NCI-H2196 treated with DMSO at 0.1 percent for 48 hours (cell line): ENCODE results near the gene ANGPTL7.

Source experiments
- DNase-seq: peaks from one replicate; lab custom pipeline; 2025; ENCODE audit not compliant: unreplicated experiment; lab: John Stamatoyannopoulos, UW

The ANGPTL7 gene

DNA sequence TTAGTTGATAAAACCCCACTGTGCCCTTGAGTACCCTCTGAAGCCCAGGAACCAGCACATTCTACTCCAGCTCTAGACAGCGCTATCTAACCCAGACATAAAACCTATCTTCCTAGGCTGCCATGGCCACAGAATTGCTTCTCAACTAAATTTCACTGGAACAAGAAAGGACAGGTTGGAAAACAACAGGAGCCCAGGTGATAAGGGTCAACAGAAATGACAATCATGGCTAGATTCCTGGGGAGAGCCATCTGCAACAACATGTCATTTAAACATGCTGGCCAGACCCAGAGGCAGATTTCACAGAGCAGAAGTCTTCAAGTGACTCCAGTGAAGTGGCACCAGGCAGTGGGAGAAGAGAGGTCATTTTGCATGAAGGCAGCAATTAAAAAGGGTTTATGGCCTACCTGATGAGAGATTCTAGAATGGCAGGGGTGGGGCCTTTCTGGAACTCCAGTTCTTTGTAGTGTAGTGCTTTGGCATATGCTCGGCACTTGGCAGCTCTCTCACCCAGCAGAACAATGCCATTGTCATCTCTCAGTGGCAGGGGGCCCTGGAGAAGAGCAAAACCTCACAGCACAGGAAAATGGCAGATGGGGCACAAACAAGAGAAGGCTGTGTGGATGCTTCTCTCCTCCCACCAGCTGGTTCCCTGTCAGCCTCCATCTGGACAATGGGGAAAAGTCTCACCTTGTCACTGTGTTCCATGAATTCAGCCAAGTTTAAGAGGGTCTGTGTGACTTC lies 9.9 kb downstream of the ANGPTL7 start:
- no peak for DNase-seq

DNA sequence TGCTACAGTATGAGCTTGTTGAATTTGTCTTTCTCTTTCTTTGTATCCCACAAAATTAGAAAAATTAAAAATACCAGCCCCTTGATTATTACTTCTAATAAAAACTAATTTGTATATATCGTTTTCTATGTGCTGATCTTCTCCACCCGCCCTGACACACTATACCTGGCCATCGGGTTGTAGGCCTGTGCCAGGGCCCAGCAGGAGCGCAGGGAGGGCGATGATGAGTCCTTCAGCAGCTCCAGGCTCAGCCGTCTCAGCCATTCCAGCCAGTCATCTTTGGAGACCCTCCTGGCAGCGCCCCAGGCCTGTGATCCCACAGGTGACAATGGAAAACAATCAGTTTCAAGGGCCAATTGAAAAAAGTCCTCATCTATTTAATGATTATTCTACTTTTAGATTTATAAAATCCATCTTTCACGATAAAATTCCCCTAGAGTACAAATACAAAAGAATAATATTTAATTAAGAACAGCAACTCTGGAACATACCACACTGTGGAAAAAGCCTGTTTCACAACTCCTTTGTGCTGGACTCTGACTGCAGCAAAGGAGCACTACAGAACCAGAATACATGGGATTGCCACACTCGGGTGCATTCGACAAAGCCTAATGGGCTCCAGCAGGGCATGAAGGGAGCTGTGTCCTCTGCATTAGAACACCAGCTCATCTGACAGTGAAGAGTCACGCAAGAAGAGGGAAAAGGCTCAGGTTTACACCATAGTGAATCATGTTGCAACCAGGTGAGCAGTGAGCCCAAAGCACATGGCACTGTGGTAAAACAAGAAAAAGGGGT lies 15.4 kb downstream of the ANGPTL7 start:
- DNase-seq: no peak

DNA sequence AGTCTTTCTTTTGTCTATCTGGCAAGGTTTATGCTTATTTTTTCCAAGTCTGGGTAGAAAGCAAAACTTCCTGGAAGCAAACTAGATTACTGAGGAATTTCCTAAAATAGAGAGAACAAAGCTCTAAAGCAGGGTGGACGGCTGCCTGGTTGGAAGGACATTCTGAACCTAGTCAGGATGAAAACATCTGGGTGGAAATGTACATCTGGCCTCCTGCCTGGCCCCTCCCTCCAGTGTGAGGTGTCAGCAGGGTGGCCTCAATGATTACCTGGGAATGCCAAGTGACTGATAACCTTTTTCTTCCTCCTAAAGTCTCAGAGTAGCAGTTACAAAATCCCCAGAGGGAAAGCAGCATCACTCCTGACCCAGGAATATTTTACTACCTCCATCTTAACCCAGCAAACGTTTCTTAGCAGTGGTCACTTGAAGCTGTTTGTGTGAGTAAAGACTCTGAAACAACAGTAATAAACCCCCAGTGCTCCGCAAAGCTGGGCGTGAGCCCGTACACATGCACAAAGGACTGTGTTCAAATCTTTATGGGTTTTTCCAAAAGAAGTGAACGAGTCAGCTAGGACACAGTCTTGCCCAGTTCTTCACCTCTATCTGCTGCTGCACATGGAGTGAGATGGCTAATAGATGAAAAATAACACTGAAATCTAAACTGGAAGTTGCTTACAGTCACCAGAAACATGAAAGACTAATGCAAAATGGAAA lies 18.9 kb downstream of the ANGPTL7 start:
- no peak for DNase-seq

DNA sequence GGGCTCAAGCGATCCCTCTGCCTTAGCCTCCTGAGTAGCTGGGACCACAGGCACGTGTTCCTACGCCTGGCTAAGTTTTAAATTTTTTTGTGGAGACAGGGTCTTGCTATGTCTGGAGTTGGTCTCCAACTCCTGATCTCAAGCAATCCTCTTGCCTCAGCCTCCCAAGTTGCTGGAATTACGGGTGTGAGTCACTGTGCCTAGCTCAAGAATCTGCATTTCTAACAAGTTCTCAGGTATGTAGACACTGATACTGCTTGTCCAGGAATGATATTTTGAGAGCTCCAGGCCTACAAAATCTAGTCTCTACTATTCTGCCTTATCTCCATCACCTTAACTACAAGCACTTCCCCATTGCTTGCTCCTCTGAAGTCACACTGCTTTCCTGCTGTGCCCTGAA lies 22.3 kb downstream of the ANGPTL7 start:
- no peak for DNase-seq

DNA sequence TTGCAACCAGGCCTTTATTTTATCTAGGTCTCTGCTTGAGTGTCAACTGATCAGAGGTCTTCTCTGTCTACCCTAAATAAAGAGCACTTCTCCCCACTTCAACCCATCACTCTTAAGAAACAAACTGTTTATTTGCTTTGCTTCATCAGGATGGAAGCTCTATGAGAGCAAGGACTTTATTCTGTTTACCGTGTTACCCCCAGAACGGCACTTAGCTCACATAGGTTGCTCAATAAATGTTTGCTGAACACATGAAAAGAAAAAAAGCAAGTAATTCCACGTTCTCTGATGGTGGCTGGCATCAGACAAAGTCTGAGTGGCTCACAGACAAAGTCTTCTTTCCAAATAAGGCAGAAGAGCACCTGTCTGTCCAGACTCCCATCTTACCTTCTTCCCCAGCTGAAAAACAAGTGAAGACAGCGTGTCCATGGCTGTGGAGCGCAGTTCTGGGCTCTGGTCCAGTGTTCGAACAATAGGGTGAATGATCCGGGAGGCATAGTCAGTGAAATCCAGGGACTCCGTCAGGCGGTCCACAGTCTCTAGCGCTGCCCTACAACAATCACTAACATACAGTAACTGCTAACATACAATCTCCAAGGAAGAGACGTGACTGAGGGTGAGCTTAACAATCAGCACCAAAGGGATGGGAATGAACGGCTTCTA lies 22.9 kb downstream of the ANGPTL7 start:
- DNase-seq: no peak

DNA sequence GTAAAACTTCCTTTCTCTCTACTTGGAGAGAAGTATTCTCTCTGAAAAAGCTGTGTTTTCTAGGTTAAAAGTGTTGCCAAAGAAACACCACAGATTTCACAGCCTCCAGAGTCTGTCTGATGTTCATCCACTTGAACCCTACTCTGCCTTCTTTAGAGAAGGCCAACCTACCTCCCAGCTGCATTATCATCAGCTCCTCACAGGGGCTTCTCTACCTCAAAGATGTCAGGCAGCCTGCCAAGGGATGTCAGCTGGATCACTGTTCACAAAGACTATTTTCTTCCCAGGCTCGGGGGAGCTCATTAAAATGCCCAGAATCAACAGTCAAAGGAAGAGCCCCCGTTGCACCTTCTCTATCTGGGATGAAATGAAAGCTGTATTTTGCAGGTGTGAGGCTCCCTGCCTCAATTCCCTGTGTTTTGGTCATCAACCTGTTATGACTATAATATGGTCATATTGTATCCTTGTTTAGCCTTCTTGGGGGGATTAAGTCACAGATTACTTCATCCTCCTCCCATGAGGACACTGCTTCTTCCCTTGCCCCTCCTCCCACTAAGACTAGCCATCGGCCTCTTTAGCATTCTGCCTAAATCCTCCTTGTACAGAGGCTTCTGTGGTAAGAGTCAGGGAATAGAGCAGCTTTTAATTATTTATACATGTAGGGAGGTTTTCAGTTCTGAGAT lies 25.7 kb downstream of the ANGPTL7 start:
- DNase-seq: no peak

DNA sequence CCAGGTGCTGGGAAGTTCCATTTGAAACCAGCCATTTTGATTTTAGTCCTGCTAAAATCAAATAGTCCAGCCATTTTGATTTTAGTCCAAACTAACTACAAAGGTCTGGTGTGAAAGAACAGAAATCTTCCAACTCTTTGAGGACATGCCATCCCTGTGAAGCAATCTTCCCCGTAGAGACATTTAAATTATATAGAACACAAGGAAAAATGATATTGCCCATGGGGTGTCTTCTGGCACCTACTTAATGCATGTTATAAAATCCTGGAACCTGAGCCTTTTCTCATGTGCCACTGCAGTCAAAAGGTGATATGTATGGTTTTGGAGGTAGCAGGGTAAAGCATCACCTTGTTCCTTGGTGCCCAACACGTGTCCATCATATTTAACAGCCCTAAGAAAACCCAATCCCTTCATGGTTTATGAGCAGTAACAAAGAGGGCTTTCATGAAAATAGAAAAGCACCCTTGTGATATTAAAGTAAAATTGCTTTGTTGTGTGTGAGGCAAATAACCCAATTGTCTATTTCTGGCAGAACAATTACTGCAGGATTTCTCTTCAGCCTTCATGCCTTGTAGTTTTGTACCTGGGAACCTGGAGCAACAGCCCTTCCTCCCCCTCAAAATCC lies 26.3 kb downstream of the ANGPTL7 start:
- DNase-seq: no peak

DNA sequence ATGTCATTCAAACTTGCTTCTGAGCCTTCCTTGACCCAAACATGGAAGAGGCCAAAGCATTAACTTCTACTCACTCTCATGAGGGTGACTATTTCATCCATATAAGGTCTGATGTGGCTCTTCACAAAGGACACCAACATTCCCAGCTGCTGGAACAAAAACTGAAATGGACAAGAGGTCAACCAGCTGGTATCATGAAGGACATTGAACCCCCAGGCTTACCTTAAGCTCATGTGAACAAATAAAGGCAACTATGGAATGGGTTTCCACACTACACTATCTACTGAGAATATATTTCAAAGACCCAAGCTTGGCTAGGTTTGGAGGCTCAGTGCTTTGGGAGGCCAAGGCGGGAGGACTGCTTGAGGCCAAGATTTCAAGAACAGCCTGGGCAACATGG lies 26.9 kb downstream of the ANGPTL7 start:
- DNase-seq: no peak

DNA sequence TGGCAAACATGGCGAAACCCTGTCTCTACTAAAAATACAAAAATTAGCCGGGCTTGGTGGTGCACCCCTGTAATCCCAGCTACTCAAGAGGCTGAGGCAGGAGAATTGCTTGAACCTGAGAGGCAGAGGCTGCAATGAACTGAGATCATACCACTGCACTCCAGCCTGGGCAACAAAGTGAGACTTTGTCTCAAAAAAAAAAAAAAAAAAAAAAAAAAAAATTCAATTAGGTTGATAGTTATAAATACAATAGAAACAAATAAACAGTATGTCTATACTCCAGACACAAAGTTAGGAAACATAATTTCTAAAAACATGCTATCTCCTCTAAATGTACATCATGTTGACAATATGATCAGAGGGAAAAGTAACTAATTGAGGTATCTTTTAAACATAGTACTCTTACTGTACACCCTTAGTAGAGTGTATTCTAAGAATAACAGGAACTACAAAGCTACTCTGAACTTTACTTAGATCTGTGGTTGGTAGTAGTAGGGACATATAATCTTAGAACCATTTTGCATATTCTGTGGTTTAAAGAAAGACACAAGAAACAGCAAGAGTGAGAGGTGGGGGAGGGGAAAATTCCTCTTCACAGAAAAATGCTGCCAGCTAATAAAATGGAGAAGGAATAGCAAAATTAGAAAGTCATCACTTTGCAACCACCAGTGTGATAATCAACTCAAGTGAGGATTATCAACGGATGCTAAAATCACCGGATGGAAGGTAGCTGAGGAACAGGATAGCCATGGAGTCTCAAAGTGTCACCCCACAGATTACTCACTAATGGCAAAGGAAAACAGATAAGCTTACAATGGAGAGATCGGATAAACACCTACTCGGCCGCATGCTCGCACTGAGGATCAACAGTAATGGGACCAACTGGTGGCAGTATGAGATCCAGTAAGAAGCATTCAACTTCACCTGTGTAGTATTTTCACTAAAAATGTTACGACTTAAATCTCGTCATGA lies 38.2 kb downstream of the ANGPTL7 start:
- DNase-seq: no peak

DNA sequence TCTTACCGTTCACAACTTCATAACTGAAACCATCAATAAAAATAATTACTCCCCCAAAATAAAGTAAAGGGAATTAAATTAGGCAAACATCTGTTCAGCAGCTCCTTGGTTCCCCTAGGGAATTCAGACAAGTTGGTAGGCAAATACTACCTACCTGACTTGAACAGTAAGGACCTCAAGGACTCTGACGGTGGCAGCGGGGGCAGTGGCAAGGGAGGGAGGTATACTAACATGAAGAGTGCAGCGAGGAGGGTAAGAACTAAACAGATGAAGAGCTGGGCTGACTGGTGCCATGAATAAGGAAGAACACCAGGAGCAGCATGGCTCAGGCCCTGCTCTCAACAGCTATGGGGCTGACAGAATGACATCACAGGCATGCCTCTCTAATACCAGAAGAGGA lies 40.0 kb downstream of the ANGPTL7 start:
- DNase-seq: no peak

DNA sequence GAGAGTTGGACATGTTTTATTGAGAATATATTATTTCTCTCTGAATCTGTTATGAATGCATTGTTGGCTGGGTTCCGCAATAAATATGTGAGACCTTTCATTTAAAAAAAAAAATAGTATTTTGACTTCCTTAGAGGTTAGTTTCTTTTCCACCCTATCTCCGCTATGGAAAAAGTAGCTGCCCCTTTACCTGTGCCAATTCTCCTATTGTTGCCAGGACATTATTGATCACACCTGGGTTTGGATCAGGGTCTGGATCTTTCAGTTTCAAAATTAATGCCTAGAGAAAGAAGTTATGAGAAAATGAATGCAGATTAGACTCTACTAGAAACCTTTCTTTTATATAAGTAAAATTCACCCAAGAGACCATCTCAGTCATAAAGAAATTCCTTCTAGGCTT lies 44.1 kb downstream of the ANGPTL7 start:
- DNase-seq: no peak

DNA sequence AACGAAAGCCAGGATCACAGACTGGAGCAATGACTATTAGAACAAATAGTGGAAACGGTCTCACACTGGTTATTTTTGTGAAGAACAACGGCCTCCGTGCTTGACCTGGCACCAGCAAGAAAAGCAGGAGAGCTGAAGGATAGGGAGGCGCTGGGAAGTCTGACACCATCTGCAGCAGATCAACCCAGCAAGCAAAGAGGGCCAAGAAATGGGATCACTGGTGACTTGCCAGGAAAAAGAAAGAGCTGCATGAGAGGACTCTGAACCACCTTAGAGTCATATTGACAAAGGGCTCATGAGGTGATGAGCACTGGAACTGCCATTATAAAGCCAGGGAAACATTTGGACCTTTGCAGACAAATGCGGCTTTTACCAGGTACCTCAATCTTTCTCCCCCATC lies 48.2 kb downstream of the ANGPTL7 start:
- DNase-seq: no peak

DNA sequence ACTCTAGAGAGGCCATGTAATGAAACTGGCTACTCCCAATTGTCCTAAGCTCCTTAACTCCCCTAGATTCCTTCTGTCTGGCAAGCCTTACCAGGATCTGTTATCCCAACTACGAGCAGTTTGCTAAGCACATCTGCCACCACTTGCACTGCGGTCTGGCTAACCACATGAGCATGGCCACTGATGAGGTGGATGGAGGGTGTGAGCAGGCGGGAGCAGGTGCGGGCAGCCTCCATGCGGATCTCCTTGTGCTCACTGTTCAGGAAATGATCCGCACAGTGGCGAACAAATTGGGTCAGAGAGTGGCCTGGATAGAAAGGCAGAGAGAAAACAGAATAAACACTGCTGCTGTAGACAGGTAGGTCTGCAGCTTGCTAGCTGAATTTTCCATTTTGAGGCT lies 49.2 kb downstream of the ANGPTL7 start:
- DNase-seq: no peak

DNA sequence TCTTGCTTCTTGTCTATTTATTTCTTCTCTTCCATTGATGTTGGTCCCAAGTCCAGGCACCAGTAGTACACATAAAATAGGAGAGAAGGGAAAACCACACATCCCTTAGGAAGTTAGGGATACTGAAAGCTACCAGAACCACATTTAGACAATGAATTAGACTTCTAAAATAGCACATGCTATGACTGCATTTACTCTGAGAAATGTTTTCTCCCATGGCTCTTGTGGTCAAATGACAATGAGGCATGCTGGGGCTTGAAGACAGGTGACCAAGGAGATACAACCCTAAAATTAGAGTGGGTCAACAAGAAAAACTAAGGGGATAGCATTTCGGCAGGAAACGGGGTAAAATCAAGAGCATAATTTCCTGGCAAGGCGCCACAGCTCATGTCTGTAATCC lies 56.1 kb downstream of the ANGPTL7 start:
- no peak for DNase-seq
